HL-60 (cell line): ENCODE measurements around the gene AADAT.

ENCODE experiments used
- POLR2AphosphoS5 ChIP-seq: IDR thresholded peaks from 2 replicates; pipeline ENCODE4 v1.6.1; 2012; ENCODE audit warnings: low read depth
- SPI1 ChIP-seq: IDR thresholded peaks from 2 replicates; pipeline ENCODE4 v1.6.1; 2012; ENCODE audit warnings: low read depth, mild to moderate bottlenecking, borderline replicate concordance
- TF ChIP-seq, protein P1 (sequence below): IDR thresholded peaks from one replicate; pipeline ENCODE4 v1.5.1; 2011; ENCODE audit warnings: low read length, control low read depth, inconsistent platforms; ENCODE audit not compliant: insufficient read depth

DNA sequence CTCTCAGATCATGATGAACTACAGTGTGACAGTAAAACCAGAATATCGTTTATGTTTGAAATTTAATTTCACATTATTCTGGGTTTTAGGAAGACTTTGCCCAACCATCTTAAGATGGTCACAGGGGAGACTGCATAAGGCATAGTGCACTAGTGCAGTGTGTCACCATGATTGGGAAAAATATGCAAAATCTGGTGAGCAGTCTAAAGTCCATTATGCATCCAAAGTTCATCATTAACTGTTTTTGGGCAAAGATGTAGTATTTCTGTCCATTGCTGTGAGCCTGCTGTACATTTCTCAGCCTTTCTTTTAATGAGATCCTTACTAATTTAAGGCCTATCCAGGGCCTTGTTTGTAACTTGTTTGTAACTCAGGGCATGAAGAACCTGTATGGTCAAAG lies 52.3 kb downstream of the AADAT start:
- TF ChIP-seq, protein P1, sequence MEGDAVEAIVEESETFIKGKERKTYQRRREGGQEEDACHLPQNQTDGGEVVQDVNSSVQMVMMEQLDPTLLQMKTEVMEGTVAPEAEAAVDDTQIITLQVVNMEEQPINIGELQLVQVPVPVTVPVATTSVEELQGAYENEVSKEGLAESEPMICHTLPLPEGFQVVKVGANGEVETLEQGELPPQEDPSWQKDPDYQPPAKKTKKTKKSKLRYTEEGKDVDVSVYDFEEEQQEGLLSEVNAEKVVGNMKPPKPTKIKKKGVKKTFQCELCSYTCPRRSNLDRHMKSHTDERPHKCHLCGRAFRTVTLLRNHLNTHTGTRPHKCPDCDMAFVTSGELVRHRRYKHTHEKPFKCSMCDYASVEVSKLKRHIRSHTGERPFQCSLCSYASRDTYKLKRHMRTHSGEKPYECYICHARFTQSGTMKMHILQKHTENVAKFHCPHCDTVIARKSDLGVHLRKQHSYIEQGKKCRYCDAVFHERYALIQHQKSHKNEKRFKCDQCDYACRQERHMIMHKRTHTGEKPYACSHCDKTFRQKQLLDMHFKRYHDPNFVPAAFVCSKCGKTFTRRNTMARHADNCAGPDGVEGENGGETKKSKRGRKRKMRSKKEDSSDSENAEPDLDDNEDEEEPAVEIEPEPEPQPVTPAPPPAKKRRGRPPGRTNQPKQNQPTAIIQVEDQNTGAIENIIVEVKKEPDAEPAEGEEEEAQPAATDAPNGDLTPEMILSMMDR = no peak
- TF ChIP-seq SPI1 = no peak
- no peak for TF ChIP-seq POLR2AphosphoS5
